Lung (tissue), 12 donors: ENCODE results near the gene PIGP. TPM values are rescaled to one million over a fixed set of nuclear protein-coding genes. Genes with fewer than 3 reads are reported as not detected.

Experiments
- ATAC-seq: fragments of 200-7000 bp; cut with Tn5 transposase; one replicate; pipeline ENCODE4 v1.9.1; 2020; ENCODE audit warnings: moderate number of reproducible peaks; ENCODE audit not compliant: insufficient read depth, low FRiP score
- DNase-seq, 3 donors: peaks; one replicate each; pipeline ENCODE4 v3.0.0-alpha.2; 2013 to 2017
- H3K27ac ChIP-seq, 2 donors: one replicate each; pipeline ENCODE4 v1.5.1; 2013; ENCODE audit warnings: mild to moderate bottlenecking in 2 of 2, moderate library complexity in 2 of 2, control low read depth in 1 of 2, inconsistent platforms in 1 of 2, low read depth in 1 of 2, low read length in 1 of 2
- H3K27me3 ChIP-seq, 3 donors: one replicate each; pipeline ENCODE4 v1.5.1; 2013; ENCODE audit warnings: low read length in 2 of 3; ENCODE audit not compliant: control insufficient read depth in 3 of 3, insufficient read depth in 3 of 3
- H3K36me3 ChIP-seq, 4 donors: one replicate each; pipeline ENCODE4 v1.5.1; 2013; ENCODE audit warnings: low read length in 4 of 4, mild to moderate bottlenecking in 1 of 4, moderate library complexity in 1 of 4; ENCODE audit not compliant: control insufficient read depth in 4 of 4, insufficient read depth in 4 of 4
- H3K4me1 ChIP-seq, 5 donors: one replicate each; pipeline ENCODE4 v1.5.1; 2013; ENCODE audit warnings: low read length in 5 of 5, mild to moderate bottlenecking in 2 of 5, moderate library complexity in 1 of 5; ENCODE audit not compliant: control insufficient read depth in 5 of 5, insufficient read depth in 5 of 5
- H3K4me3 ChIP-seq: one replicate; pipeline ENCODE4 v1.5.1; 2013; ENCODE audit warnings: mild to moderate bottlenecking, control low read depth, moderate library complexity
- H3K9ac ChIP-seq, 2 donors: one replicate each; pipeline ENCODE4 v1.5.1; 2013; ENCODE audit warnings: low read length in 2 of 2, control low read depth in 1 of 2; ENCODE audit not compliant: insufficient read depth in 1 of 2
- H3K9me3 ChIP-seq, 4 donors: one replicate each; pipeline ENCODE4 v1.5.1; 2013; ENCODE audit warnings: low read length in 3 of 4, mild to moderate bottlenecking in 1 of 4, moderate library complexity in 1 of 4; ENCODE audit not compliant: control insufficient read depth in 4 of 4, insufficient read depth in 3 of 4
- WGBS, 2 donors: extraction: QIAGEN DNeasy Blood & Tissue Kit; methylation state at CpG; one replicate each; pipeline ENCODE4 v1.1.7; 2013; 5-methylcytosine and 5-hydroxymethylcytosine counted together
- polyA plus RNA-seq, 2 donors: library from polyadenylated mRNA; stranded (reverse); fragments of 200-250 nt; gene quantifications; one replicate each; pipeline ENCODE4 v1.2.1, GENCODE V29; 2013
- total RNA-seq, 2 donors: library from RNA; depleted of rRNA in 1 of 2; stranded (reverse); fragments of >200 nt in 1 of 2; gene quantifications; one replicate each; pipeline ENCODE4 v1.2.1, GENCODE V29; 2014 to 2021
- TF ChIP-seq, protein P1 (sequence below): IDR thresholded peaks from 2 replicates; pipeline ENCODE4 v1.5.1; 2012; ENCODE audit warnings: mild to moderate bottlenecking; ENCODE audit errors: control extremely low read depth, extremely low read depth
- donor health status: control.
- donor health status: control.
- donor health status: Bipolar disorder and iron deficiency.
- donor health status: healthy.
- donor health status: DM: yes; HTN: yes; CAD: no.

Gene PIGP
- total and polyA plus RNA-seq, 4 donors, result 18.6 to 30.6 (median 24.1) TPM

DNA sequence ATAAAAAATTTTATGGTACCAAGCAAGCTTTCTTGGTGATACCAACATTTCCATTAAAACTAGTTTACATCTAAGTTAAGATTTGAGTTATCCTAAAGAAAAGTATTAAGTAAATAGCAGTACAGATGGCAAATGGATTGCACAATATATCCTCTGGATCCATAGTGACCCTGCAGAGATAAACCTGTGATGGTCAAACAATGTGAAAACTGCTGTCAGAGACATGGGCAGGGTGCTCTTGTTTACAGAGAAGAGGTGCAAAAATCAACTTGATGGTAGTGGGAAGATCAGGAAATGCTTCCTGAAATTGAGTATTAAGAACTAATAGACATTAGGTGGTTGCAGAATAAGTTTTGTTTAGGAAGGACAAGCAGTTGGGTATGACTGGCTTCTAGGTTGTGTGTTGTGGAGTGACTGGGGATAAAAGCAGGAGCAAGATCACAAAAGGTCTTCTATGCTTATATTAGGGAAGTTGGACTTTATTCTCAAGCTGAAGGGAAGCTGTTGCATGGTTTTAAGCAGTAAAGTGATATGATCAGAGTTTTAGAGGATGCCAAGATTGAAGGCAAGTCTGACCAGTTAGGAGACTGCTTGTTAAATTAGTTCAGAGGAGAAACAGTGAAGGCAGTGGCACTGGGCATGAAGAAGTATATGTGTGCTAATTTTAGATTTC is 10.1 kb upstream of the PIGP start:
- no peaks in the 10 kb centered on the region for H3K9me3 ChIP-seq
- no peaks in the 10 kb centered on the region for H3K36me3 ChIP-seq
- no peak overlapping the region for H3K4me3 ChIP-seq
- DNase-seq (no peak), ATAC-seq (no peak)
- TF ChIP-seq, protein P1, sequence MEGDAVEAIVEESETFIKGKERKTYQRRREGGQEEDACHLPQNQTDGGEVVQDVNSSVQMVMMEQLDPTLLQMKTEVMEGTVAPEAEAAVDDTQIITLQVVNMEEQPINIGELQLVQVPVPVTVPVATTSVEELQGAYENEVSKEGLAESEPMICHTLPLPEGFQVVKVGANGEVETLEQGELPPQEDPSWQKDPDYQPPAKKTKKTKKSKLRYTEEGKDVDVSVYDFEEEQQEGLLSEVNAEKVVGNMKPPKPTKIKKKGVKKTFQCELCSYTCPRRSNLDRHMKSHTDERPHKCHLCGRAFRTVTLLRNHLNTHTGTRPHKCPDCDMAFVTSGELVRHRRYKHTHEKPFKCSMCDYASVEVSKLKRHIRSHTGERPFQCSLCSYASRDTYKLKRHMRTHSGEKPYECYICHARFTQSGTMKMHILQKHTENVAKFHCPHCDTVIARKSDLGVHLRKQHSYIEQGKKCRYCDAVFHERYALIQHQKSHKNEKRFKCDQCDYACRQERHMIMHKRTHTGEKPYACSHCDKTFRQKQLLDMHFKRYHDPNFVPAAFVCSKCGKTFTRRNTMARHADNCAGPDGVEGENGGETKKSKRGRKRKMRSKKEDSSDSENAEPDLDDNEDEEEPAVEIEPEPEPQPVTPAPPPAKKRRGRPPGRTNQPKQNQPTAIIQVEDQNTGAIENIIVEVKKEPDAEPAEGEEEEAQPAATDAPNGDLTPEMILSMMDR, result no peak
- H3K27ac ChIP-seq, result no peak overlapping the region
- H3K9ac ChIP-seq, result no peak overlapping the region
- H3K4me1 ChIP-seq, result peaks cover 0 to 18% (median 0%) of the 10 kb centered on the region in 5 donors
- H3K27me3 ChIP-seq, result no peaks in the 10 kb centered on the region

DNA sequence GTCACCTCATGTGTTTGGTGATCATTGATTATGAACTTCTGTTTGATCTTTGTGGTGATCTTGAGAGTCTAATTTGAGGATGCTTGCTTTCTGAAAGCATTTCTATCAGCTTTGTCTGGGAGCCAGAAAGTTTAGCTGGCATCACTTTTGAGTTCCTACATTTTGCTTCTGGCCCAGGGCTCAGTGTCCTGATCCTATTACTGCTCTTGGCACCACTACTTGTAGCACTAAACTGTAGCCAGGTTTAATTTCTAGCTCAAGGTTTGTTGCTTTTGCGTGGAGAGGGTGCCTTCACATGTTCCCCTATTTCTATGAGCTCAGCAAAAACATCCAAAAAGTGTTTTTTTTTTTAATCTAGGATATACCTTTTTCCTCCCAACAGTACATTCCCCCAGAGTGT is 9.5 kb upstream of the PIGP start:
- Histone ChIP-seq H3K4me3 (no peak overlapping the region), H3K9me3 (peaks cover 0 to under 1% (median 0%) of the 10 kb centered on the region in 4 donors), H3K27me3 (no peaks in the 10 kb centered on the region), H3K9ac (no peak overlapping the region), H3K4me1 (peaks cover 0 to 16% (median 0%) of the 10 kb centered on the region in 5 donors), H3K27ac (no peak overlapping the region), H3K36me3 (no peaks in the 10 kb centered on the region)
- 90 to 92% methylated on average over 1 of the region's 1 CpG for WGBS, 2 donors
- DNase-seq, result no peak
- TF ChIP-seq, protein P1, result no peak
- ATAC-seq, result no peak

DNA sequence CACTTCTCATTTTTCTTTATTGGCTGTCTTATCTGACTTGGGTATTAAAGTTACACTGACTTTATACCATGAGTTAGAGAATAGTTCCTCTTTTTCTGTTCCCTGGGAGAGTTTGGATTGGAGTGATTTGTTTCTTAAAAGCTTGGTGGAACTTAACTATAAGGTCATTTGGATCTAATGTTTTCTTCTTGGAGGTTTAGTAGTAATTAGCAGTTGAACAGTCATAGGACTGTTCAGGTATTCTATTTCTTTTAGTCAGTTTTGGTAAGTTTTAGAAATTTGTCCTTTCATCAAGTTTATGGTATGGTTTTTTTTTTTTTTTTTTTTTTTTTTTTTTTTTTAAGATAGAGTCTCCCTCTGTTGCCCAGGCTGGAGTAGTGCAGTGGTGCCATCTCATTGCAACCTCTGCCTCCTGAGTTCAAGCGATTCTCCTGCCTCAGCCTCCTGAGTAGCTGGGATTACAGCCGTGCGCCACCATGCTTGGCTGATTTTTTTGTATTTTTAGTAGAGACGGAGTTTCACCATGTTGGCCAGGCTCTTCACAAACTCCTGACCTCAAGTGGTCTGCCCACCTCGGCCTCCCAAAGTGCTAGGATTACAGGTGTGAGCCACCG is 6.4 kb upstream of the PIGP start:
- Histone ChIP-seq H3K9me3 (peaks cover 0 to 1% (median 0%) of the 10 kb centered on the region in 4 donors), H3K4me1 (peaks cover 0 to 8% (median 0%) of the 10 kb centered on the region in 5 donors), H3K4me3 (no peak overlapping the region), H3K36me3 (no peaks in the 10 kb centered on the region), H3K27ac (no peak overlapping the region), H3K27me3 (no peaks in the 10 kb centered on the region), H3K9ac (no peak overlapping the region)
- TF ChIP-seq, protein P1, result no peak
- no peak for ATAC-seq
- whole genome bisulfite sequencing, 2 donors, result 64 to 82% methylated on average over 6 of the region's 6 CpGs
- no peak for DNase-seq
